NCI-H69 (cell line): ENCODE results near the gene BRAT1.

Source experiments
- DNase-seq: peaks from one replicate; lab custom pipeline; 2025; lab: John Stamatoyannopoulos, UW

BRAT1 gene

GRCh38 chr7:2495418-2496299 is 59.7 kb downstream of the BRAT1 start:
- DNase-seq: peak; percentile 59

GRCh38 chr7:2494191-2495130 is 60.9 kb downstream of the BRAT1 start:
- DNase-seq: no peak

GRCh38 chr7:2493205-2494164 is 61.8 kb downstream of the BRAT1 start:
- no peak for DNase-seq

- DNase-seq: no peak
Observed at GRCh38 chr7:2492038-2492437, 63.3 kb downstream of the BRAT1 start.

GRCh38 chr7:2490181-2490651 is 65.1 kb downstream of the BRAT1 start:
- DNase-seq: no peak

- DNase-seq: no peak
Observed at GRCh38 chr7:2488681-2489080, 66.6 kb downstream of the BRAT1 start.

GRCh38 chr7:2488272-2488645 is 67.1 kb downstream of the BRAT1 start:
- no peak for DNase-seq
